PC-3 (cell line): ENCODE results near the gene NTM.

Source experiments
- CTCF ChIP-seq: fragments of 300-600 bp; sonication (generic); conservative IDR thresholded peaks from 2 replicates; pipeline ENCODE4 v1.5.1; 2017; ENCODE audit warnings: antibody characterized with exemption, low read depth, mild to moderate bottlenecking, low read length
- EZH2 ChIP-seq: fragments of 300-600 bp; sonication (generic); IDR thresholded peaks from one replicate; pipeline ENCODE4 v1.6.1; 2017; ENCODE audit warnings: antibody characterized with exemption, mild to moderate bottlenecking, low read length; ENCODE audit not compliant: unreplicated experiment

- TF ChIP-seq CTCF (no peak), EZH2 (no peak)
Measured at GRCh38 chr11:131667566-131667965, 297.2 kb downstream of the NTM start.
